SKM-1 (cell line): Measurements from ENCODE around the gene PTAFR.
A peak's percentile ranks its signal among the peaks of the same experiment; 100 is the strongest.

Experiments used
- DNase-seq: peaks from one replicate; lab custom pipeline; 2025; ENCODE audit not compliant: unreplicated experiment; lab: John Stamatoyannopoulos, UW

Gene PTAFR

DNA sequence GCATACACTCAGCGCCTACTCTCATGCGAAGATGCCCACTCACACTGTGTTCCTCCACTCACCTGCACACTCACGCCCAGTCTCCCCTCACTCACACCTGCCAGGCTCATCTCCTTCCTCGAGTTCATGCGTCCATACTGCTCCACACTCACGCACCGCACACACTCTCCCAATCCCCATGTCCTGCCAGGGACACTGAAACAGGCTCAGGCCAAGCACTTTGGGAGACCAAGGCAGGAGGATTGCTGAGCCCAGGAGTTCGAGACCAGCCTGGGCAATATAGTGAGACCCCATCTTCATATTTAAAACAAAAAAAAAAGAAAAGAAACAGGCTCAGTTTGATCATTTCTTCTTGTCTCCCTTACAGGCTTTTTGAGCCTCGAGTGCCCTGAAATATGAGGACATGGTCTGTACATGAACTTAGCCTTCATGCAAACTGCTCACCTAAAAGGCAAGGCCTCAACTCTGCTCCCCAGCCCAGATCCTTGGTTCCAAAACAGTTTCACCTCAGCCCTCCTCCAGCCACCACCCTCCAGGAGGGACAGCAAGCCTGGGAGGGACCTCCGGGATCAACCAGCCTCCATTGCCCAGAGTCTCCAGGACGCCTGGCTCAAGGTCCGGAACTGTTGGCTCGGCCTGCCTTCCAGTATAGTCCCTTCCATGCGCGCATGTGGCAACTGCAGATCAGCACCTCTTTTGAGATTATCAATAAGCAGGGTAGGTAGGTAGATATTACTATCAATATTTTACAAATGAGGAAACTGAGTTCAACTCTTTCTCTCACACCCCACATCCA lies 2.4 kb upstream of the PTAFR start:
- no peak for DNase-seq

DNA sequence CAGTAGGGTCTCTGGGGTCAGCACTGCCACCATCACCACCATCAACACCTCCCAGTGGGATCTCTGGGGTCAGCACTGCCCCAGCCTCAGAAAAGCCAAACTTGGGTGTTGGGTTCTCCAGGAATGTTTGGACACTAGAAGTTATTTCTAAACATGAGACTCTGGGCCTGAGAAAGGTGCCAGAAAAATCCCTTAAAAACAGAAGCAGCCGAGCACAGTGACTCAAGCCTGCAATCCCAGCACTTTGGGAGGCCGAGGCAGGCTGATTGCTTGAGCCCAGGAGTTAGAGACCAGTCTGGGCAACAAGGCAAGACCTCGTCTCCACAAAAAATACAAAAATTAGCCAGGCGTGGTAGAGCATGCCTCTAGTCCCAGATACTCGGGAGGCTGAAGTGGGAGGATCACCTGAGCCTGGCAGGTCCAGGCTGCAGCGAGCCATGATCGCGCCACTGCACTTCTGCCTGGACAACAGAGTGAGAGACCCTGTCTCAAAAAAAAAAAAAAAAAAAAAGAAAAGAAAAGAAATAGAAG lies 470 bp downstream of the PTAFR start:
- DNase-seq, result no peak

DNA sequence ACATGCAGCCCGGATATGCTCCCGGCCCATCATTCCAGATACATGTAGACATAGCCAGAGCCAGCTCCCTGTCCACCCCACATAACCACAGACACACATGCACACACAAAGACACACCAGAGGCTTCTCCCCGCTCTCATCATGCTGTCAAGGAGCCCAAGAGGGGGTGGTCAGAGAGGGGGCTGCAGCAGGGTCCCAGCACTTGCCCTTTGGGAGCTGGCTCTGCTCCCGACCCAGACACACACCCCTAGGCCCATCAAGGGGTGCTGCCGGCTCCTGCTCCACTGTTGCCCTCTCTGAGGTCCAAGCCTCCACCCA lies 2.6 kb downstream of the PTAFR start:
- DNase-seq, result no peak

DNA sequence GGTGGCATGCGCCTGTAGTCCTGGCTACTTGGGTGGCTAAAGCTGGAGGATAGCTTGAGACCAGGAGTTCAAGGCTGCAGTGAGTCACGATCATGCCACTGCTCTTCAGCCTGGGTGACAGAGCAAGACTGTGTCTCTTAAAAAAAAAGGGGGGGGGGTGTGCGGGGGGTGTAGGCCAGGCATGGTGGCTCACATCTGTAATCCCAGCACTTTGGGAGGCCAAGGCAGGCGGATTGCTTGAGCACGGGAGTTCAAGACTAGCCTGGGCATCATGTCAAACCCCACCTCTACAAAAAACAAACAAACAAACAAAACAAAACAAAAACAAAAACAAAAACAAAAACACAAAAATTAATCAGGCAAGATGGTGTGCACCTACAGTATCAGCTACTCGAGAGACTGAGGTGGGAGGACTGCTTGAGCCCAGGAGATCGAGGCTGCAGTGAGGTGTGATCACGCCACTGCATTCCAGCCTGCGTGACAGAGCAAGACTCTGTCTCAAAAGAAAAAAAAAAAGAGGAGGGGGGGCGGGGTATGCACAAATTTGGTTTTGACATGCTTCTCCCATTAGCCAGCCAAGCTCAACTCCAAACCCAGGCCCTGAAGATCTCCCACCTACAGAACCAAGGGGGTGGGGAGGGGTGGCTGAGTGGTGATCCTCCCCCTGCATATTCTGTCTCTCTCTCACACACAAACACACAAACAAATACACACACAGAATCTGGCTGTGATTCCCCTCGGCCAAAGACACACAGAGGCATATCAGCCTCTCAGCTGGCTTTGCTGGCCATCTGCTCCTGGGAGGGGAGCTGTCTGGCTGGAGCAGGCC lies 3.1 kb downstream of the PTAFR start:
- no peak for DNase-seq

DNA sequence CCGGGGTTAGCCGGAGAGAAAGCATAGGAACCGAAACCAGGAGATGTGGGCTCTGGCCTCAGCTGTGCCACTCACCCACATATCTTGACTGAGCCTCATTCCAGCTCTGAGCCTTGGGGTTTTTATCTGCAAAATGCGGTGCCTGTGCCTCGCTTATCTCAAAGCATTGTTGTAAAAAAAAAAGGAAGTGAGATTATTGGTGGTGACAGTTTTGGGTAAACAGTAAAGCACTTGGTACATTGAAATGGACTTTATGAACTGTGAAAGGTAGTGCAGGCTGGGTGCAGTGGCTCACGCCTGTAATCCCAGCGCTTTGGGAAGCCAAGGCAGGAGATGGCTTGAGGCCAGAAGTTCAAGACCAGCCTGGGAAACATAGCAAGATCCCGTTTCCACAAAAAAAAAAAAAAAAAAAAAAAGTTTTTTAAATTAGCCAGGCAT lies 3.8 kb downstream of the PTAFR start:
- peak; percentile 72 for DNase-seq

DNA sequence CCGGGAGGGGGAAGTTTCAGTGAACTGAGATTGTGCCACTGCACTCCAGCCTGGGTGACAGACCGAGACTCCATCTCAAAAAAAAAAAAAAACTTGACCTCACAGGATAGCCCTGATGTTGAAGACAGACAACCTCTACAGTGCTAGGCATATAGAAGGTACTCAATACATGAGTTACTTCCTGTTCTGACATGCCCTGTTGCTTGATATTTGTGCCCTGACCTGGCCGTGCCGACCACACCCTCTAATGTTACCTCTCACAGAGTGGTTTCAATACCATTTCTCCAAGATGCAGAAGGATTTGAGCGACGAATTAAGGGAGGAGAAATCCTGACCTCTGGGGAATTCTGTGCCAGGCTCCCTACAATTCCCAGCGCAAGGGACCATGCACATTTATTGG lies 5.2 kb downstream of the PTAFR start:
- no peak for DNase-seq

DNA sequence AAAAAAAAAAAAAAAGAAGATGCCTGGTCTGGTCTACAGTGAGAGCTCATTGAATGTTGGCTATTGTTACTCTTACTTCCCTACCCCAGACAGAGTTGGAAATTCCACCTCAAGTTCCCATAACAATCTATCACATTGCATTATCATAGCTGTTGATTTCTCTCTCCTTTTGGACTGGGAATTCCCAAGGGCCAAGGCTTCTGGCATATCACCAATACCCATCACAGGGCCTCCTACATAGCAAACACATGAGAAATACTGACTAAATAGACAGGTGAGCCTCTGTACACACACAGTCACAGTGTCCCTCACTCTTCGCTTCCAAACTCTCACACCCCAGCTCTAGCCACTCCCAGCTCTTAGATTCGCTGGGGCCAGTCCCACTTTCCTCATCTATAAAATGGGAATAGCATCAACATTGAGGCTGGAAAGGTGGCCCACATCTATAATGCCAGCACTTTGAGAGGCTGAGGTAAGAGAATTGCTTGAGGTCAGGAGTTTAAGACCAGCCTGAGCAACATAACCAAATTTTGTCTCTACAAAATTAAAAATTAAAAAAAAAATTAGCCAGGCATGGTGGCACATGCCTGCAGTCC lies 6.4 kb downstream of the PTAFR start:
- DNase-seq, result no peak

DNA sequence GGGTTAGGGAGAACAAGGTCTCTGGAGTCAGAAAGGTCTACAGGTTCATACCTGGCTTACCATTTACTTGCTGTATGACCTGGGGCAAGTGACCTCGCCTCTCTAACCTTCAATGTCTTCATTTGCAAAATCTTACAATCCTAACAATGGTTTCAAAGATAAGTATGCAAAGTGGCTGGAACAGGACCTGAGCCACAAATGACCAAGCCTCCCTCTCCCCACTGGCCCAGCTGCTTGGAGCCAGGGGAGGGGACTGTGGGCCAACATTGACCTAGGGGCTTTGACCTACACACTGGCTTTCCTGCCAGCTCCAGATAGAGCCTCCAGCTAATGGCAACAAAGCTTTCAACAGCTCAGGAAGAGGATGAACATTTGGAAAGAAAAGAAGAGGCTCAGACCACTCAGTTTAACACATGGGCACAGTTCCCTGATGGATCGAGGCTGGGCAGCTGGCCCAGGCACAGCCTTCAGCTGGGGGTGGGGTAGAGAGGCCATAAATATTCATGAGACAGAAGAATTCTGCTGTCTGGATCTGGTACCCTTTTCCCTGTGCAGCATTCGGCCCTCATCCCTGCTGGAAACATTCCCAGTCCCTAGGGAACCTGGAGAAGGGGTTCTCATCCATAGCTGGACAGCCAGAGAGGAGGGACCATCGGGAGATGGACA lies 12.9 kb downstream of the PTAFR start:
- no peak for DNase-seq

DNA sequence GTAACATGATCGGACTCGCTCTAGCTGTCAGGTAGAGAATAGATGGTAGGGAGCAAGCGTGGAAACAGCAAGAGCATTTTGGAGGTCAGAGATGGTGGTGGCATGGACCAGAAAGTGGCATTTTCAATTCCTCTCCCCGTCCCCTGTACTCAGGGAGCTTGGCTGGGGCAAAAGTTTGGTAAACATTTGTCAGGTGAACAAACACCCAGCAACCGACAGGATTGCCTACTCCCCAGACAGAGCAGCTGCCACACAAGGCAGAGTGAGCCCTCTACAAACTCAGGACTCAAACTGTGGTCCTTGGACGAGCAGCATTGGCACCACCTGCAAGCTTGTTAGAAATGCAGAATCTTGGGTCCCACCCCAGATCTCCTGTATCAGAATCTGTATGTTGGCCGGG lies 14.3 kb downstream of the PTAFR start:
- no peak for DNase-seq

DNA sequence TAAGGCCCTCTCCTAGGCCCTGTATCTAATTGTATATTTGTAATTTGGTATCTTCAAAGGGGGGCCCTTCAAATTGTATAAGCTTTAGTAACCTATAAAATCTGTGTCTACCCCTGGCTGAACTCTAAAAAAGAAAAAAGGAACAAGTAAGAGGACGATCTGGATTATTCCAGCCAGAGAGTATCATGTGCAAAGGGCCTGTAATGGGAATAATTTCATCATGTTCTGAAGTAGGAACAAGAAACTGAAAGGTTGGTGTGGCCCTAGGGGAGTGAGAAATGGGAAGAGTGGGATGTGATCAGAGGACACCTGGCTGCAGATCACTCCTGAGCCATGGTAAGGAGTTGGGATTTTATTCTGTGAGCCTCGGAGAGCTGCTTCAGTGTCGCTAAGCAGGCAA lies 14.7 kb downstream of the PTAFR start:
- DNase-seq, result no peak

DNA sequence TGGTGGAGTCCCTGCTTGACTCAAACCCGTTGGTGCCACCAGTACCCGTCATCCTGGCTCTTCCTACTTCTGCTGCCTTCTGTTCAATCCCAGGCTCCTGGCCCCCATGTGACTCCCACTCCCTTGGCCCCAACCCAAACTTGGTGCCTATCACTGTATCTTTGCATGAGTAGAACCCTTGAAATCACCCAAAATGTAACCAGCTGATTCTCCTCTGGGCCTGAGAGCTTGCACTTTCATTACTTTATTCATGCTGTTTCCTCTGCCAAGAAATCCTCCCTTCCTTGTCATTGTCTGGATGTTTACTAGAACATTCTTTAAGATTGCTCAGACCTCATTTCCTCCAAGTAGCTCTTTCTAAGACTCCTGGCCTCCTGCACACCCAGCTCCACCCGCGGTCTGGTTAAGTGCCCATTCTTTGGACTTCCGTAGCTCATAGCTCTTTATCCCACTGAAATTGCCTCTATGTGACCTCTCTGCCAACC lies 15.7 kb downstream of the PTAFR start:
- DNase-seq, result no peak

DNA sequence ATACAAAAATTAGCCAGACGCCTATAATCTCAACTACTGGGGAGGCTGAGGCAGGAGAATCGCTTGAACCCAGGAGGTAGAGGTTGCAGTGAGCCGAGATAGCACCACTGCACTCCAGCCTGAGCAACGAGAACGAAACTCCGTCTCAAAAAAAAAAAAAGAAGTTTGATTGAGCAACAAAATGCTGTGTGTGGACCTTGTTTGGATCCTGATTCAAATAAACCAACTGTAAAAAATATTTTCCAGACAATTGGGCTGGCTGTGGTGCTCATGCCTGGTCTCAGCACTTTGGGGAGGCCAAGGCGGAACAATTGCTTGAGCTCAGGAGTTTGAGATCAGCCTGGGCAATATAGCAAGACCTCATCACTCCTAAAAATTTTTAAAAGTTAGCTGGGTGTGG lies 16.8 kb downstream of the PTAFR start:
- no peak for DNase-seq

DNA sequence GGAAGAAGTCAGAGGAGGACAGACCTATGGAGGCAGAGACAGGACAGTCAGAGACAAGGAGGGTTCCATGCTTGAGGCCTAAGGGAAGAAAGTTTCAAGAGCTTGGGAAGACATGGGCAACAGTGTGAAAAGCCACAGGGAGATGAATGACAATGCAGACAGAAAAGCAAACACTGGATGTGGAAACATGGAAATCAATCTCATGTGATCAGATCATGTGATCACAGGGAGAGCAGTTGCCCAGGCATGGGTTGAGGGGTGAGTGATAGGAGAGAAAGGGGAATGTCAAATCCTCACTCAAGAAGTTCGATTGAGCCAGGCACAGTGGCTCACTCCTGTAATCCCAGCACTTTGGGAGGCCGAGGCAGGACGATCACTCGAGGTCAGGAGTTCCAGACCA lies 17.2 kb downstream of the PTAFR start:
- DNase-seq, result no peak

DNA sequence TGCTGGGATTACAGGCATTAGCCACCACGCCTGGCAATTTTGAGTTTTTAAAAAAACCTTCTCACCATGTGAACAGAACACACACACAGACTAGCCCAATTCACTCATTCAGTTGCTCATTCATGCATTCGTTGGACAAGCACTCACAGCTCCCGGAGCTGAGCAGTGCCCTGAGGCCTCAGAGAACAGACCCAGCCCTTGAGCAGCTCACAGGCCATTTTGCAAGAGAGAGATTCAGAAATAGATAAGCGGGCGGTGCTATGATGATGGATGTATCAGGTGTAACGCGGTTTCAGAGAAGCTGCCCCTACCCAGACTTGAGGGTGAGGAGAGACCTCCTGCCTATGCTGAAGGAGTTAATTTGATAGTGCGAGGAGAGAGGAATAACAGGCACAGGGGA lies 18.6 kb downstream of the PTAFR start:
- DNase-seq, result no peak

DNA sequence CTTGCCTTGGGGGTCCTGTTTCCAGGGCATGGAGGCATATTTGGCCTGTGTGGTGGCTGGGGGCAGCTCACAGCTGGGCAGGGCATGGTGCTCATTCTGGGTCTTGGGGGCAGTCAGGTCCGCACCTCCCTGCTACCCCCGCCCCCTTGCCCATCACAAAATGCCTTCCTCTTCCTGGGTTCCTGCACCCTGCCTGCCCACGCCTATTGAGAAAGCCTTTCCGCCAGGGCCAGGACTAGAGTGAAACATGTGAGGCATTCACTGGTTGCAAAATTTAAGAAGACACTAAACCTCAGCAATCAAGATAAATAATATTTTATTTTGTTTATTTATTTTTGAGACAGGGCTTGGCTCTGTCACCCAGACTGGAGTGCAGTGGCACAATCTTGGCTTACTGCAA lies 19.7 kb downstream of the PTAFR start:
- DNase-seq, result peak; percentile 69

DNA sequence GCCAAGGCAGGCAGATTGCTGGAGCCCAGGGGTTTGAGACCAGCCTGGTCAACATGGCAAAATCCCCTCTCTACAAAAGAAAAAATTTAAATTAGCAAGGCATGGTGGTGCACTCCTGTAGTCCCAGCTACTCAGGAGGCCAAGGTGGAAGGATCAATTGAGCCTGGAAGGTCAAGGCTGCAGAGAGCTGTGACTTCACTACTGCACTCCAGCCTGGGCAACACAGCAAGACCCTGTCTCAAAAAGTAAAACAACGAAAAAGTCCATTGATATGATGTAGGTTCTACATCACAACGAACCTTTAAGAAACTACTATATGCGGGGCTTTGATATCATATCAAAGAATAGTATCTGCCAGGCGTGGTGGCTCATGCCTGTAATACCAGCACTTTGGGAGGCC lies 20.9 kb downstream of the PTAFR start:
- no peak for DNase-seq

DNA sequence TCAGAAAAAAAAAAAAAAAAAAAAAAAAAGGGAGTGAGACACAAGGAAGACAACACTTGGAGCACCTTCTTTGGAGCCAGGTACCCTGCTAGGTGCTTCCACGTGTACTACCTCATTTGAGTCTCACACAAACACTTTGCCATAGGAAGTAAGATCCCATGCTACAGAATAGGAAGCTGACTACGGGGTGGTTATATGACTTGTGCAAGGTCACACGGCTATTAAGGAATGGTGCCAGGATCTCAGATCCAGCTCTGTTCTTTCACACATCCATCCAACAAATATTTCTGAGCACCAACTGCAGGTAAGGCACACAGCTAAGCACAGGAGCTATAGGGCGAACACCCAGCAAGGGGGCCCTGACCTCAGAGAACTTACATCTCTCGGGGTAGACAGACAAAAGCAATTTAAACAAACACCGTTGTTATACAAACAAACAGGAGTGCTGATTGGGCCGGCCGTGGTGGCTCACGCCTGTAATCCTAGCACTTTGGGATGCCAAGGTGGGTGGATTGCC lies 22.4 kb downstream of the PTAFR start:
- DNase-seq, result no peak

DNA sequence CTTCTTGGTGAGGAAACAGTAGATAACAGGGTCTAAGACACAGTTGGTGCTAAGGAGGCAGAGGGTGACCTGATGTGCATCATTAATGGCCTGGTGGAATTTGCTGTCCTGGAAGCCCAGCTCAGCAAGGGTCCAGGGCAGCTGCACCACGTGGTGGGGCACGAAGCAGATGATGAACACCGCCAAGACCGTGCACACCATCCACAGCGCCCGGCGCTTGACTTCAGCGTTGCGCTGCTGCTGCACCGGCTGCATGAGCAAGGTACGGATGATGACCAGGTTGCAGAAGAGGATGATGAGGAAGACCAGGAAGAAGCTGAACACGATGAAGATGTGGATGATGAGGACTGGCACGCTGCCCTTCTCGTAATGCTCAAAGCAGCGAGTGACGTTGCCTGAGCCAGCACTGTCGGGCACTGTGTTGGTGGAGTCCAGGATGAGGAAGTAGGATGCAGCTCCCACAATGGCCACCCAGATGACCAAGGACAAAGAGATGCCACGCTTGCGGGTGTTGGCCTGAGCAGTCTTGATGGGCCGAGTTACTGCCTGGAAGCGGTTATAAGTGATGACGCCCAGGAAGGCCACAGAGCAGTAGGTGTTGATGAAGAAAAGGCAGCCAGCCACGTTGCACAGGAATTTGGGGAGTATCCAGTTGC lies 26.2 kb downstream of the PTAFR start:
- no peak for DNase-seq

DNA sequence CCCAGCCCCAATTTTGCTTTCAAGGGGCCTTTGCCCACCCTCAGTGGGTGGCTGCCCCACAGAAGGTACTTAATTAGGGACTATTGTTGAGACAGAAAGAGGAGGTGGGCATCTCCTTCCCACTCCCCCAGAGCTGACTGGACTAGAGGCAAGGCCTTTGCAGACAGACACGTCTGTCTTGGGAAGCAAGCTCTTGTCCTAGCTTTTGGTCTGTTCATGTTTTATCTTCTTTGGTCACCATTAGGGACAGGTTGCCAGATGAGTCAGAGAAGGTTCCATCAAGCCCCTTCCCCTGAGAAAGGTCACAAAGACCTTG lies 27.7 kb downstream of the PTAFR start:
- no peak for DNase-seq

DNA sequence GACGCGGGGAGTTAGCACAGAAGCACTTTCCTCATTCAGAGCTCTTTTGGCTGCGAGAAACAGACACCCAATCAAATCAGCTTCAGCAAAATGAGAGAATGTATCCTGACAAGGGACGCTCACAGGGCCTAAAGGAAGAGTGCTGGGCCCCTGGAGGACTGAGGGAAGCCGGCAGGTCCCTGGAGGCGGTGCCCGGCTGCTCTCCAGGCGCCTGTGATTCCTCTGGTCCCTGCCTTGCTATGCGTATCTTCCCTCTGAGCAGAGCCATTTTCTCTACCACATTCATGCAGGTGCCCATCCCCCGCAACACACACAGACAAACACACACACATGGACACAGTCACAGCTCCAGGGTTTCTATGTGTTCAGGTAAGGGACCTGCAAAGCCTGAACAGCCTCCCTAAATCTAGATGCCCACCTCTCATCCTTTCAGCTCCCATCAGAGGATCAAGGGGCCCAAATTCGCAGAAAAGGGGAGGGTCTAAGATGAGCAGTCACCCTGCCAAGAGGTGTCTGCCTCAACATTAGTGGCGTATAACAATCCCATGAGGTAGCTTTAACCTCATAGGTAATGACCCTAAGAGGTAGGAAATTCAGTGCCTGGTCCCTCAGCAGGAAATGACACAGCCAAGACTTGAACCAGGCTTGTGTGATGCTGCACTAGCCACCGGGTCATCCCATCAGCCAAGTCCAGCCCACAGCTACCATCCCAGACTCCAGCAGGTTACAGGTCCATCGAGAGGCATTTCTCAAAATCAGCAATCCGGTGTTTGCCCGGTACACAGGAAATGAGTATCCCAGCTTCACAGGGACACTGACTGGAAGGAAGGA lies 29.0 kb downstream of the PTAFR start:
- DNase-seq, result no peak
